HCT116 (cell line): ENCODE results near the gene CHTF18.

Source experiments
- CTCF ChIP-seq, 3 experiments: fragments of 200-600 bp in 1 of 3; sonication (generic) in 1 of 3; IDR thresholded peaks in 2 of 3; conservative IDR thresholded peaks in 1 of 3; 2 replicates each; pipeline ENCODE4 v1.5.1; 2012 to 2017; ENCODE audit warnings: low read depth in 2 of 3, low read length in 2 of 3, antibody characterized with exemption in 1 of 3, borderline replicate concordance in 1 of 3, control low read depth in 1 of 3, mild to moderate bottlenecking in 1 of 3, mixed read lengths in 1 of 3, mixed run types in 1 of 3, moderate library complexity in 1 of 3; ENCODE audit not compliant: insufficient read depth in 1 of 3
- EZH2phosphoT487 ChIP-seq: fragments of 200-600 bp; IDR thresholded peaks from 2 replicates; pipeline ENCODE4 v1.6.1; 2018; ENCODE audit warnings: antibody characterized with exemption, borderline replicate concordance
- MAX ChIP-seq: IDR thresholded peaks from 2 replicates; pipeline ENCODE4 v1.6.1; 2012
- POLR2A ChIP-seq: IDR thresholded peaks from 2 replicates; pipeline ENCODE4 v1.7.0; 2011; ENCODE audit warnings: borderline replicate concordance; ENCODE audit not compliant: insufficient read depth, insufficient read length; ENCODE audit errors: extremely low read depth
- POLR2AphosphoS5 ChIP-seq: IDR thresholded peaks from 2 replicates; pipeline ENCODE4 v1.6.1; 2011; ENCODE audit warnings: mild to moderate bottlenecking, low read depth, low read length, moderate library complexity
- ZBTB33 ChIP-seq: IDR thresholded peaks from 2 replicates; pipeline ENCODE4 v1.6.1; 2011; ENCODE audit warnings: mild to moderate bottlenecking, low read length, moderate library complexity; ENCODE audit not compliant: insufficient replicate concordance; ENCODE audit errors: extremely low read depth

- TF ChIP-seq CTCF (IDR thresholded peaks at IDR 0.05 in 2 of 3, conservative IDR thresholded peaks at IDR 0.05 in 1 of 3; ENCODE audit: borderline replicate concordance in 1 of 3, insufficient read depth in 1 of 3, low read depth in 2 of 3, low read length in 2 of 3) (no peak), ZBTB33 (no peak), EZH2phosphoT487 (no peak), POLR2A (no peak), POLR2AphosphoS5 (no peak), MAX (no peak)
Measured at GRCh38 chr16:817001-817906, 28.8 kb downstream of the CHTF18 start.
